Keratinocyte (primary cell): ENCODE results near the gene UBAC2. TPM values are rescaled to one million over a fixed set of nuclear protein-coding genes. Genes with fewer than 3 reads are reported as not detected.

Experiments used
- DNase-seq: peaks from one replicate; pipeline ENCODE4 v3.0.0-alpha.2; 2011; ENCODE audit warnings: low read depth, missing footprints, low spot score
- FAIRE-seq: peaks from 2 replicates; lab custom pipeline; 2011; peaks lifted over from hg19 to GRCh38; lab: Jason Lieb, UNC
- H2AFZ ChIP-seq: 2 replicates; pipeline ENCODE4 v1.6.0; 2012; ENCODE audit warnings: low read length, control low read depth, inconsistent platforms; ENCODE audit not compliant: control insufficient read depth
- H3K27ac ChIP-seq: 2 replicates; pipeline ENCODE4 v1.5.1; 2011; ENCODE audit warnings: low read length; ENCODE audit not compliant: control insufficient read depth, insufficient read depth
- H3K27me3 ChIP-seq: 3 replicates; pipeline ENCODE4 v1.6.0; 2011; ENCODE audit warnings: low read length; ENCODE audit not compliant: control insufficient read depth, insufficient read depth; ENCODE audit errors: extremely low read depth
- H3K36me3 ChIP-seq, 2 experiments: 2 replicates in 1 of 2; 3 replicates in 1 of 2; pipeline ENCODE4 v1.5.1; 2011; ENCODE audit warnings: low read length in 2 of 2, mild to moderate bottlenecking in 1 of 2; ENCODE audit not compliant: control insufficient read depth in 2 of 2, insufficient read depth in 2 of 2; ENCODE audit errors: extremely low read depth in 1 of 2
- H3K4me1 ChIP-seq: 3 replicates; pipeline ENCODE4 v1.5.1; 2011; ENCODE audit warnings: low read length; ENCODE audit not compliant: control insufficient read depth, insufficient read depth; ENCODE audit errors: extremely low read depth
- H3K4me2 ChIP-seq: 3 replicates; pipeline ENCODE4 v1.6.0; 2011; ENCODE audit warnings: low read depth, low read length; ENCODE audit not compliant: control insufficient read depth, insufficient read depth; ENCODE audit errors: extremely low read depth
- H3K4me3 ChIP-seq, 3 experiments: fragments of 200-600 bp in 1 of 3; sonication (generic) in 1 of 3; 2 replicates in 2 of 3; 3 replicates in 1 of 3; pipeline ENCODE4 v1.5.1; 2011 to 2016; ENCODE audit warnings: low read length in 3 of 3, mild to moderate bottlenecking in 3 of 3, control low read depth in 2 of 3, inconsistent platforms in 1 of 3, low read depth in 1 of 3, mixed read lengths in 1 of 3, mixed run types in 1 of 3, moderate library complexity in 1 of 3; ENCODE audit not compliant: control insufficient read depth in 2 of 3, insufficient read depth in 2 of 3; ENCODE audit errors: extremely low read depth in 1 of 3
- H3K79me2 ChIP-seq: 2 replicates; pipeline ENCODE4 v1.6.0; 2012; ENCODE audit warnings: low read length; ENCODE audit not compliant: control insufficient read depth, insufficient read depth
- H3K9ac ChIP-seq: 3 replicates; pipeline ENCODE4 v1.6.0; 2011; ENCODE audit warnings: low read length; ENCODE audit not compliant: control insufficient read depth, insufficient read depth; ENCODE audit errors: extremely low read depth
- H3K9me1 ChIP-seq: 3 replicates; pipeline ENCODE4 v1.6.0; 2011; ENCODE audit warnings: low read length; ENCODE audit not compliant: control insufficient read depth, insufficient read depth; ENCODE audit errors: extremely low read depth
- H3K9me3 ChIP-seq: 2 replicates; pipeline ENCODE4 v1.5.1; 2012; ENCODE audit warnings: low read depth, low read length; ENCODE audit not compliant: control insufficient read depth
- H4K20me1 ChIP-seq: 3 replicates; pipeline ENCODE4 v1.6.0; 2011; ENCODE audit warnings: low read length; ENCODE audit not compliant: control insufficient read depth, insufficient read depth; ENCODE audit errors: extremely low read depth
- CTCF ChIP-seq, 3 experiments: IDR thresholded peaks in 1 of 3; conservative IDR thresholded peaks in 1 of 3; optimal IDR thresholded peaks in 1 of 3; 2 replicates in 2 of 3; 3 replicates in 1 of 3; pipeline versions ENCODE3 to v1.5.1; 2011; ENCODE audit warnings: low read length in 3 of 3, mild to moderate bottlenecking in 3 of 3, moderate library complexity in 2 of 3, control low read depth in 1 of 3, inconsistent platforms in 1 of 3; ENCODE audit not compliant: insufficient read depth in 2 of 3; ENCODE audit errors: extremely low read depth in 1 of 3
- EZH2 ChIP-seq: IDR thresholded peaks from one replicate; pipeline ENCODE4 v1.6.1; 2012; ENCODE audit warnings: inconsistent platforms, mild to moderate bottlenecking, low read length, moderate library complexity
- dilution Hi-C: fragments of 300-500 bp; cut with MboI; formaldehyde crosslinking; loops from one replicate; pipeline ENCODE4 v1.7.0; 2020; ENCODE audit warnings: low sequenced_read_pairs; ENCODE audit not compliant: extremely low pct_ligation_motif_present
- polyA plus RNA-seq, 5 experiments: library from polyadenylated mRNA; depleted of rRNA in 3 of 5; stranded (reverse) in 3 of 5; stranded (forward) in 1 of 5; unstranded in 1 of 5; fragments of >200 nt; gene quantifications; 1 replicate in 1 of 5; 2 replicates in 3 of 5; 3 replicates in 1 of 5; pipeline versions ENCODE4 v1.2.1 to v1.2.3, GENCODE V29; 2011 to 2012; ENCODE audit warnings: missing spikeins in 2 of 5, low read depth in 1 of 5, low replicate concordance in 1 of 5

UBAC2 gene
- polyA plus RNA-seq, 1 donor (not counting 4 experiments of a cell fraction or from before 2014, with no cell fraction given): 104 TPM

DNA sequence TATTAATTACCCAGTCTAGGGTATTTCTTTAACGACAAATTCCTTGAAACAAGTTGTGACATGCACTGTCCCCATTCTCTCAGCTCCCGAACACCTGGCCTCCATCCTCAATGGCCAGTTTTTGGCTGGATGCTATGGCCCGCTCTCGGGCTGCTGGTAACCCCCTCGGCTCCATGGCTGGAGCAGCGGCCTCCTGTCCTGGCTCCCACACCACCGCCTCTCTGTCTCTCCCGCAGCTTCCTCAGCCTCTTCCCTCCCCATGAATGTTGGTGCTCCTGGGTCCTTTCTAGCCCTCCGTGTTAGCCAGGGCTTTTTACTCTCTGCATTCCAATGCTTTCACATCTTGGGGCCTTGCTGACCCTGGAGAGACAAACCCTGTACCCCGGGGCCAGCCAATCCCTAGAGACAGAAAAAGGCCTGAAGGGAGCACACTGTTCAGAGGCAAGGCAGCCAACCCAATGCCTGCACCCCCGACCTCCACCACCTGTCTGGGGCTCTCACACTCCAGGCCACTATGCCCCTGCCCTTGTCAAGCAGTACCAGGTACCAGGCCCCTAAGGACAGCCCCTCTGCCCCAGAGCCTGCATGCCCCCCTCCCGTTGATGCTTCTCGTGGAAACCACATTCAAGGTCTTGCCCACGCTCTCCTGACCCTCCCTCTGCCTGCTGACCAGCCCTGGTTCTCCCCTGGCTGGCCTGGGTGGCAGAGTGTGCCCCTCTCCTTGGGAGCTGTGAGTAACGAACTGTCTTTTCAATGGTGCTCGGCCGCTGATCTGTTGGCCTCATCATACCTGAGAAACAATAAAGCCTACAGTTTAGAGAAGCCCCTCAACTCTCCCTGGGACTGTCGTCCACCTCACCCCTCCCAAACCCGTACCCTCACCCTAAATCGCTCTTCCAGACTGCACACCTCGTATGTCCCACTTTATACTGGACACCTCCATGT is 193.4 kb downstream of the UBAC2 start:
- no peak overlapping the region for H3K9ac ChIP-seq
- dilution Hi-C loops: no loop called here
- H3K27me3 ChIP-seq: peaks cover 3% of the 10 kb centered on the region
- no peak for DNase-seq
- no peaks in the 10 kb centered on the region for H4K20me1 ChIP-seq
- no peaks in the 10 kb centered on the region for H3K9me3 ChIP-seq
- H3K4me3 ChIP-seq: no peak overlapping the region
- no peaks in the 10 kb centered on the region for H3K9me1 ChIP-seq
- no peak overlapping the region for H2AFZ ChIP-seq
- H3K4me1 ChIP-seq: no peaks in the 10 kb centered on the region
- H3K79me2 ChIP-seq: no peaks in the 10 kb centered on the region
- no peak for FAIRE-seq
- no peak overlapping the region for H3K27ac ChIP-seq
- no peak overlapping the region for H3K4me2 ChIP-seq
- TF ChIP-seq EZH2: no peak
- no peak for TF ChIP-seq CTCF (optimal IDR thresholded peaks at IDR 0.05 in 1 of 3, IDR thresholded peaks at IDR 0.05 in 1 of 3, conservative IDR thresholded peaks at IDR 0.05 in 1 of 3; ENCODE audit: extremely low read depth in 1 of 3, insufficient read depth in 2 of 3, low read length in 3 of 3)
- no peaks in the 10 kb centered on the region for H3K36me3 ChIP-seq

DNA sequence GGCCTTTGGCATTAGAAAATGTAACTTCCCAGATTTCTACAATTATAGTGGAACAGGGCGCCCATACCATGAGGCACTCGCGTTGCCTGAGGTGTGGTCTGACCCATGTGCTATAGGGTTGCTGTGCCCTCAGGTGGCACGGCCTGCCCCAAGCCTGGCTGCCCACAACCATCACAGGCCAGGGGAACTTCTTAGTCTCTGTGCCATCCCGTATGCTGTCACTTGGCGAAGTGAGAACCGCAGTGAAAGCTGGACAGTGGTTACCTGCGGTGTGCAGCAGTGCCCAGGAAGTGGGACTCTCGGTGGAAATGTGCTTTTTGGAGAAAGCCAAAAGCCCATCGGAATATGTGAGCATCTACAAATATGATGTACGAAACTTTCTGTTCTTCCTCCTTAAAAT is 194.8 kb downstream of the UBAC2 start:
- DNase-seq: no peak
- dilution Hi-C loops: no loop called here
- H3K27ac ChIP-seq: no peak overlapping the region
- no peak overlapping the region for H3K4me2 ChIP-seq
- H3K4me3 ChIP-seq: no peak overlapping the region
- no peaks in the 10 kb centered on the region for H3K4me1 ChIP-seq
- H3K27me3 ChIP-seq: peaks cover 3% of the 10 kb centered on the region
- H3K36me3 ChIP-seq: no peaks in the 10 kb centered on the region
- no peaks in the 10 kb centered on the region for H4K20me1 ChIP-seq
- no peak for FAIRE-seq
- no peak for TF ChIP-seq EZH2
- TF ChIP-seq CTCF (optimal IDR thresholded peaks at IDR 0.05 in 1 of 3, IDR thresholded peaks at IDR 0.05 in 1 of 3, conservative IDR thresholded peaks at IDR 0.05 in 1 of 3; ENCODE audit: extremely low read depth in 1 of 3, insufficient read depth in 2 of 3, low read length in 3 of 3): no peak
- no peaks in the 10 kb centered on the region for H3K9me3 ChIP-seq
- no peak overlapping the region for H3K9ac ChIP-seq
- no peaks in the 10 kb centered on the region for H3K9me1 ChIP-seq
- H3K79me2 ChIP-seq: no peaks in the 10 kb centered on the region
- no peak overlapping the region for H2AFZ ChIP-seq
